HG03025 (cell line): ENCODE data around the gene SLC38A5.
"Not testable (repeated sequence)": the region's sequence is repeated elsewhere in the genome, so short reads cannot be mapped to it uniquely, and the experiment has no call there.

ENCODE experiments used
- ATAC-seq: cut with Tn5 transposase; IDR thresholded peaks from one replicate; pipeline ENCODE4 v1.9.1; 2021; ENCODE audit warnings: mild to moderate bottlenecking, moderate library complexity; ENCODE audit not compliant: unreplicated experiment, low FRiP score

SLC38A5 gene

GRCh38 chrX:48470833-48471118 is 716 bp upstream of the SLC38A5 start:
- no peak for ATAC-seq

- no peak for ATAC-seq
Measured at GRCh38 chrX:48468693-48469691, 1.1 kb downstream of the SLC38A5 start.

GRCh38 chrX:48468247-48468671 is 1.8 kb downstream of the SLC38A5 start:
- ATAC-seq = no peak

- no peak for ATAC-seq
Measured at GRCh38 chrX:48467281-48467761, 2.7 kb downstream of the SLC38A5 start.

GRCh38 chrX:48466696-48467095 is 3.4 kb downstream of the SLC38A5 start:
- ATAC-seq = no peak

- no peak for ATAC-seq
Measured at GRCh38 chrX:48465336-48465933, 4.6 kb downstream of the SLC38A5 start.

GRCh38 chrX:48461830-48462229 is 8.2 kb downstream of the SLC38A5 start:
- no peak for ATAC-seq

- ATAC-seq = no peak
Measured at GRCh38 chrX:48460606-48461005, 9.5 kb downstream of the SLC38A5 start.

GRCh38 chrX:48460031-48460430 is 10.0 kb downstream of the SLC38A5 start:
- no peak for ATAC-seq

- ATAC-seq = no peak
Measured at GRCh38 chrX:48459483-48459882, 10.6 kb downstream of the SLC38A5 start.

GRCh38 chrX:48458711-48459110 is 11.3 kb downstream of the SLC38A5 start:
- ATAC-seq = no peak

- no peak for ATAC-seq
Measured at GRCh38 chrX:48456628-48457331, 13.3 kb downstream of the SLC38A5 start.

GRCh38 chrX:48451708-48452107 is 18.4 kb downstream of the SLC38A5 start:
- ATAC-seq = no peak

GRCh38 chrX:48450076-48450475 is 20.0 kb downstream of the SLC38A5 start:
- no peak for ATAC-seq

GRCh38 chrX:48447201-48447600 is 22.9 kb downstream of the SLC38A5 start:
- ATAC-seq = not testable (repeated sequence)

GRCh38 chrX:48433713-48434112 is 36.3 kb downstream of the SLC38A5 start:
- ATAC-seq = not testable (repeated sequence)

GRCh38 chrX:48430166-48430565 is 39.9 kb downstream of the SLC38A5 start:
- ATAC-seq = not testable (repeated sequence)

GRCh38 chrX:48429606-48430005 is 40.5 kb downstream of the SLC38A5 start:
- ATAC-seq = not testable (repeated sequence)

- not testable (repeated sequence) for ATAC-seq
Measured at GRCh38 chrX:48427027-48427716, 42.9 kb downstream of the SLC38A5 start.

- not testable (repeated sequence) for ATAC-seq
Measured at GRCh38 chrX:48411860-48412259, 58.2 kb downstream of the SLC38A5 start, which contains the start of gene SSX4B. Gene SSX4B (minus strand): TSS chrX:48411960. CDS start chrX:48411372, 588 bp downstream.
